Sigmoid colon (tissue), 4 donors: ENCODE results near the gene LMO4.

Source experiments
- EP300 ChIP-seq, 4 donors: sonication (generic); formaldehyde crosslinking; IDR thresholded peaks; one replicate each; pipeline ENCODE4 v1.6.1; 2017; ENCODE audit warnings: antibody characterized with exemption in 4 of 4
- POLR2A ChIP-seq, 2 donors: fragments of 450-650 bp; IDR thresholded peaks; one replicate each; pipeline ENCODE4 v1.6.1; 2016; ENCODE audit warnings: antibody characterized with exemption in 2 of 2, mild to moderate bottlenecking in 2 of 2, moderate library complexity in 2 of 2
- POLR2AphosphoS5 ChIP-seq, 4 donors: sonication (generic); formaldehyde crosslinking; IDR thresholded peaks; one replicate each; pipeline ENCODE4 v1.6.1; 2017; ENCODE audit warnings: antibody characterized with exemption in 4 of 4
- TF ChIP-seq, protein P1 (sequence below), 4 experiments: fragments of 450-650 bp in 3 of 4; fragments of 200-600 bp in 1 of 4; IDR thresholded peaks; one replicate each; pipeline ENCODE4 v1.5.1; 2016 to 2019; ENCODE audit warnings: antibody characterized with exemption in 4 of 4, mild to moderate bottlenecking in 3 of 4, moderate library complexity in 2 of 4

DNA sequence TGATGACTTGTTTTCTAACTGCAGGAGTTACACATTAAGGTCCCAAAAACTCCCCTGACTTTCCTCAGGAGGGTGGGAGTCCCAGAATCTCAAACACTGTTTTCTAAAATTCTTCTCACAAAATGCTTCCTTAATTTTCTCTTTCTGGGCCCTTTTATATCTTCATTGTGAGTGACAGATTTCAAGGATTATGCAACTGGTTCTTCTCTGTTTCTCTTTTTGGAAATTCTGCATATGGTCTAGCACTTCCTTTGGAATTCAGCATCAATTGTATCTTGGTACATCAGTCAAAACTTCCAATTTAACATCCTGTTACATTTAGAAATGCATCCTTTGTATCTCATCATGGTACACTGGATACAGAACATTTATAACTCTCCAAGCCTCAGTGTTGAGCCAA, 59.7 kb downstream of the LMO4 start:
- TF ChIP-seq POLR2AphosphoS5 (IDR thresholded peaks at IDR 0.05) = no peak
- no peak for TF ChIP-seq EP300 (IDR thresholded peaks at IDR 0.05)
- TF ChIP-seq, protein P1, sequence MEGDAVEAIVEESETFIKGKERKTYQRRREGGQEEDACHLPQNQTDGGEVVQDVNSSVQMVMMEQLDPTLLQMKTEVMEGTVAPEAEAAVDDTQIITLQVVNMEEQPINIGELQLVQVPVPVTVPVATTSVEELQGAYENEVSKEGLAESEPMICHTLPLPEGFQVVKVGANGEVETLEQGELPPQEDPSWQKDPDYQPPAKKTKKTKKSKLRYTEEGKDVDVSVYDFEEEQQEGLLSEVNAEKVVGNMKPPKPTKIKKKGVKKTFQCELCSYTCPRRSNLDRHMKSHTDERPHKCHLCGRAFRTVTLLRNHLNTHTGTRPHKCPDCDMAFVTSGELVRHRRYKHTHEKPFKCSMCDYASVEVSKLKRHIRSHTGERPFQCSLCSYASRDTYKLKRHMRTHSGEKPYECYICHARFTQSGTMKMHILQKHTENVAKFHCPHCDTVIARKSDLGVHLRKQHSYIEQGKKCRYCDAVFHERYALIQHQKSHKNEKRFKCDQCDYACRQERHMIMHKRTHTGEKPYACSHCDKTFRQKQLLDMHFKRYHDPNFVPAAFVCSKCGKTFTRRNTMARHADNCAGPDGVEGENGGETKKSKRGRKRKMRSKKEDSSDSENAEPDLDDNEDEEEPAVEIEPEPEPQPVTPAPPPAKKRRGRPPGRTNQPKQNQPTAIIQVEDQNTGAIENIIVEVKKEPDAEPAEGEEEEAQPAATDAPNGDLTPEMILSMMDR (IDR thresholded peaks at IDR 0.05) = no peak
- TF ChIP-seq POLR2A (IDR thresholded peaks at IDR 0.05) = no peak
